CD14-positive monocyte (primary cell): ENCODE measurements around the gene CANT1. TPM values are rescaled to one million over a fixed set of nuclear protein-coding genes. Genes with fewer than 3 reads are reported as not detected.

Source experiments
- DNase-seq, 3 donors: peaks; one replicate each; pipeline ENCODE4 v3.0.0-alpha.2; 2011 to 2022
- H2AFZ ChIP-seq: 2 replicates; pipeline ENCODE4 v1.6.0; 2012; ENCODE audit warnings: mild to moderate bottlenecking, low read depth, low read length, inconsistent platforms; ENCODE audit not compliant: insufficient read depth, poor library complexity, severe bottlenecking
- H3K27ac ChIP-seq, 2 donors: 1 replicate in 1 of 2; 2 replicates in 1 of 2; pipeline ENCODE4 v1.5.1; 2012 to 2013; ENCODE audit warnings: low read length in 2 of 2, control low read depth in 1 of 2, inconsistent platforms in 1 of 2, low read depth in 1 of 2, mild to moderate bottlenecking in 1 of 2
- H3K27me3 ChIP-seq, 2 donors: one replicate each; pipeline versions ENCODE4 v1.6.0 to v1.6.1; 2011 to 2013; ENCODE audit warnings: low read length in 2 of 2; ENCODE audit not compliant: control insufficient read depth in 2 of 2, insufficient read depth in 2 of 2
- H3K36me3 ChIP-seq, 2 donors: replicated peaks in 1 of 2; 1 replicate in 1 of 2; 2 replicates in 1 of 2; pipeline versions ENCODE4 v1.5.1 to v1.6.1; 2012 to 2013; ENCODE audit warnings: low read length in 2 of 2, control low read depth in 1 of 2, inconsistent platforms in 1 of 2, mild to moderate bottlenecking in 1 of 2; ENCODE audit not compliant: insufficient read depth in 2 of 2, control insufficient read depth in 1 of 2
- H3K4me1 ChIP-seq, 2 donors: 1 replicate in 1 of 2; 2 replicates in 1 of 2; pipeline versions ENCODE4 v1.5.1 to v1.6.1; 2012 to 2013; ENCODE audit warnings: low read length in 2 of 2, control low read depth in 1 of 2, inconsistent platforms in 1 of 2, mild to moderate bottlenecking in 1 of 2, moderate library complexity in 1 of 2; ENCODE audit not compliant: insufficient read depth in 2 of 2, control insufficient read depth in 1 of 2
- H3K4me2 ChIP-seq: replicated peaks from 2 replicates; pipeline ENCODE3; 2012; ENCODE audit warnings: low read length, moderate library complexity, mild to moderate bottlenecking; ENCODE audit not compliant: poor library complexity, severe bottlenecking; ENCODE audit errors: extremely low read depth
- H3K4me3 ChIP-seq, 3 experiments: fragments of 200-600 bp in 1 of 3; sonication (generic) in 1 of 3; replicated peaks in 1 of 3; 1 replicate in 2 of 3; 2 replicates in 1 of 3; pipeline ENCODE4 v1.5.1; 2011 to 2013; ENCODE audit warnings: low read length in 3 of 3, mild to moderate bottlenecking in 3 of 3, control low read depth in 2 of 3, low read depth in 2 of 3, inconsistent platforms in 1 of 3, moderate library complexity in 1 of 3
- H3K79me2 ChIP-seq: 2 replicates; pipeline ENCODE4 v1.6.0; 2012; ENCODE audit warnings: mild to moderate bottlenecking, control low read depth, inconsistent platforms, low read length, moderate library complexity; ENCODE audit not compliant: insufficient read depth
- H3K9ac ChIP-seq: 2 replicates; pipeline ENCODE4 v1.6.0; 2017; ENCODE audit warnings: low read length, mild to moderate bottlenecking; ENCODE audit not compliant: insufficient read depth, poor library complexity, severe bottlenecking
- H3K9me3 ChIP-seq, 2 donors: replicated peaks in 1 of 2; 1 replicate in 1 of 2; 2 replicates in 1 of 2; pipeline versions ENCODE4 v1.5.1 to v1.6.1; 2012 to 2013; ENCODE audit warnings: low read length in 2 of 2, control low read depth in 1 of 2; ENCODE audit not compliant: control insufficient read depth in 1 of 2, insufficient read depth in 1 of 2
- H4K20me1 ChIP-seq: 2 replicates; pipeline ENCODE4 v1.6.0; 2012; ENCODE audit warnings: mild to moderate bottlenecking, low read length, control low read depth, moderate library complexity; ENCODE audit not compliant: insufficient read depth
- H3K27ac Mint-ChIP-seq, 7 donors: one replicate each; pipeline ENCODE4 v1.8.0; 2020; ENCODE audit warnings: mild to moderate bottlenecking in 7 of 7, mixed read lengths in 7 of 7, moderate library complexity in 6 of 7, inconsistent platforms in 2 of 7
- H3K27me3 Mint-ChIP-seq, 3 donors: one replicate each; pipeline ENCODE4 v1.8.0; 2021 to 2022; ENCODE audit warnings: low read depth in 3 of 3, mild to moderate bottlenecking in 3 of 3, mixed read lengths in 3 of 3, moderate library complexity in 3 of 3, inconsistent platforms in 1 of 3
- H3K36me3 Mint-ChIP-seq, 2 donors: one replicate each; pipeline ENCODE4 v1.8.0; 2020; ENCODE audit warnings: mixed read lengths in 2 of 2, inconsistent platforms in 1 of 2, mild to moderate bottlenecking in 1 of 2
- H3K4me1 Mint-ChIP-seq: one replicate; pipeline ENCODE4 v1.8.0; 2020; ENCODE audit warnings: mild to moderate bottlenecking, mixed read lengths
- H3K4me3 Mint-ChIP-seq, 2 donors: one replicate each; pipeline ENCODE4 v1.8.0; 2020; ENCODE audit warnings: mild to moderate bottlenecking in 2 of 2, mixed read lengths in 2 of 2, moderate library complexity in 1 of 2
- H3K9me3 Mint-ChIP-seq, 7 donors: one replicate each; pipeline ENCODE4 v1.8.0; 2020 to 2022; ENCODE audit warnings: mixed read lengths in 7 of 7, mild to moderate bottlenecking in 6 of 7, moderate library complexity in 6 of 7, inconsistent platforms in 2 of 7
- CTCF ChIP-seq: fragments of 200-600 bp; IDR thresholded peaks from one replicate; pipeline ENCODE4 v1.8.0; 2022; ENCODE audit warnings: antibody characterized with exemption, mild to moderate bottlenecking
- WGBS: methylation state at CpG from one replicate; pipeline ENCODE4 v1.1.5; 2013; ENCODE audit warnings: missing lambda C conversion rate; ENCODE audit not compliant: insufficient coverage; 5-methylcytosine and 5-hydroxymethylcytosine counted together
- intact Hi-C, 2 donors: fragments of 100-400 bp; cut with micrococcal nuclease; formaldehyde crosslinking; loops; one replicate each; pipeline versions ENCODE4 v1.15.0 to v1.15.1; 2023
- polyA plus RNA-seq, 3 donors: library from polyadenylated mRNA; depleted of rRNA in 1 of 3; unstranded in 2 of 3; stranded (reverse) in 1 of 3; fragments of 300-500 nt in 2 of 3; fragments of >200 nt in 1 of 3; fragmentation: Illumina TruSeq in 2 of 3; gene quantifications; 1 replicate in 2 of 3; 2 replicates in 1 of 3; pipeline ENCODE4 v1.2.3, GENCODE V29; 2012 to 2021

CANT1 gene
- polyA plus RNA-seq, 3 donors, result 10.6 to 16.6 (median 14.3) TPM

GRCh38 chr17:79024901-79025737 is 15.6 kb upstream of the CANT1 start:
- Histone ChIP-seq H3K79me2 (no peaks in the 10 kb centered on the region), H3K4me1 (peaks cover 11% of the 10 kb centered on the region in 2 donors), H3K4me2 (no peak overlapping the region), H3K27ac (no peak overlapping the region), H4K20me1 (no peaks in the 10 kb centered on the region), H3K9ac (no peak overlapping the region), H3K36me3 (no peaks in the 10 kb centered on the region), H3K4me3 (no peak overlapping the region), H3K27me3 (peaks cover 34 to 87% of the 10 kb centered on the region in 2 donors), H3K9me3 (peaks cover 0 to 2% of the 10 kb centered on the region in 2 donors), H2AFZ (no peak overlapping the region)
- Mint-ChIP-seq H3K27me3 (peaks cover 85 to 99% (median 91%) of the 10 kb centered on the region in 3 donors), H3K9me3 (peaks cover 0 to 18% (median 5%) of the 10 kb centered on the region in 7 donors), H3K4me3 (peak overlapping the region; percentile 34 to 94), H3K27ac (peak overlapping the region in 1 of 7 donors; percentile 69), H3K4me1 (peaks cover 13% of the 10 kb centered on the region), H3K36me3 (peaks cover 3 to 4% of the 10 kb centered on the region in 2 donors)
- no peak for TF ChIP-seq CTCF
- intact Hi-C loops, result no loop called here
- no peak for DNase-seq
- 80% methylated on average over 17 of the region's 31 CpGs for WGBS

GRCh38 chr17:79023886-79024771 is 14.6 kb upstream of the CANT1 start, which contains the start of gene C1QTNF1:
Gene C1QTNF1, plus strand, starts transcription at chr17:79024169. Its CDS starts 19,800 bp downstream, at chr17:79043969.
- peak in 2 of 3 donors; percentile 13 to 26 for DNase-seq
- Histone ChIP-seq H3K27ac (no peak within 1 kb of the TSS), H3K4me3 (peak within 1 kb of the TSS in 1 of 3 experiments; percentile 65), H2AFZ (peak within 1 kb of the TSS; percentile 71), H3K4me1 (peaks cover 11% of the 10 kb centered on the region in 2 donors), H3K27me3 (peaks cover 34 to 81% of the 10 kb centered on the region in 2 donors), H3K79me2 (no peaks in the 10 kb centered on the region), H3K9me3 (peaks cover 0 to 2% of the 10 kb centered on the region in 2 donors), H3K4me2 (peak within 1 kb of the TSS; percentile 68), H3K36me3 (no peaks in the 10 kb centered on the region), H3K9ac (no peak within 1 kb of the TSS), H4K20me1 (no peaks in the 10 kb centered on the region)
- 2% methylated on average over 56 of the region's 77 CpGs for WGBS
- Mint-ChIP-seq H3K27me3 (peaks cover 83 to 92% (median 88%) of the 10 kb centered on the region in 3 donors), H3K9me3 (peaks cover 0 to 18% (median 5%) of the 10 kb centered on the region in 7 donors), H3K4me1 (peaks cover 13% of the 10 kb centered on the region), H3K4me3 (peak within 1 kb of the TSS; percentile 72 to 94), H3K27ac (peak within 1 kb of the TSS in 1 of 7 donors; percentile 69), H3K36me3 (peaks cover 3 to 4% of the 10 kb centered on the region in 2 donors)
- intact Hi-C loops, result no loop called here
- TF ChIP-seq CTCF, result peak; percentile 25
